Caki2 (cell line): ENCODE data around the gene TASOR2. TPM values are rescaled to one million over a fixed set of nuclear protein-coding genes. Genes with fewer than 3 reads are reported as not detected.

ENCODE experiments used
- DNase-seq: peaks from one replicate; pipeline ENCODE4 v3.0.0-alpha.2; 2015; ENCODE audit warnings: low read depth
- in situ Hi-C: cut with HindIII; loops from 2 replicates; pipeline ENCODE4 v1.10.0; 2016; ENCODE audit warnings: low sequenced_read_pairs, low pct_unique_long_range_greater_than_20kb, mixed read lengths
- total RNA-seq: library from RNA; depleted of rRNA; stranded (reverse); fragments of >200 nt; shearing (Covaris generic); gene quantifications from 2 replicates; pipeline ENCODE4 v1.2.3, GENCODE V29; 2014; ENCODE audit warnings: low replicate concordance

Gene TASOR2
- total RNA-seq, 1 experiment from 2014 or later, result 17.3 TPM

GRCh38 chr10:5651388-5651764 is 33.3 kb upstream of the TASOR2 start:
- no peak for DNase-seq
- in situ Hi-C loops, result no loop called here

GRCh38 chr10:5652746-5653145 is 31.9 kb upstream of the TASOR2 start:
- in situ Hi-C loops, result no loop called here
- no peak for DNase-seq

GRCh38 chr10:5654218-5654755 is 30.4 kb upstream of the TASOR2 start:
- in situ Hi-C loops, result no loop called here
- no peak for DNase-seq

GRCh38 chr10:5655121-5655520 is 29.5 kb upstream of the TASOR2 start:
- in situ Hi-C loops, result no loop called here
- DNase-seq, result no peak

- in situ Hi-C loops, result no loop called here
- DNase-seq, result no peak
Observed at GRCh38 chr10:5656737-5657579, 27.7 kb upstream of the TASOR2 start.

- in situ Hi-C loops, result no loop called here
- no peak for DNase-seq
Observed at GRCh38 chr10:5658871-5659618, 25.6 kb upstream of the TASOR2 start.

GRCh38 chr10:5659702-5660528 is 24.7 kb upstream of the TASOR2 start:
- peak; percentile 62 for DNase-seq
- in situ Hi-C loops, result no loop called here

GRCh38 chr10:5661043-5661442 is 23.6 kb upstream of the TASOR2 start:
- in situ Hi-C loops, result no loop called here
- DNase-seq, result no peak

GRCh38 chr10:5662708-5663579 is 21.7 kb upstream of the TASOR2 start:
- in situ Hi-C loops, result no loop called here

GRCh38 chr10:5663692-5664427 is 20.8 kb upstream of the TASOR2 start:
- no peak for DNase-seq
- in situ Hi-C loops, result no loop called here

More at GRCh38 chr10:5662708-5663579, 21.7 kb upstream of the TASOR2 start:
- no peak for DNase-seq

- DNase-seq, result no peak
- in situ Hi-C loops, result no loop called here
Observed at GRCh38 chr10:5665373-5666007, 19.1 kb upstream of the TASOR2 start.

GRCh38 chr10:5666008-5666840 is 18.4 kb upstream of the TASOR2 start, which contains the start of gene ASB13:
ASB13 (minus strand) TSS chr10:5666595; CDS start chr10:5666551, 44 bp downstream.
- DNase-seq, result peak; percentile 54
- in situ Hi-C loops, result no loop called here

GRCh38 chr10:5666841-5667630 is 17.6 kb upstream of the TASOR2 start:
- in situ Hi-C loops, result no loop called here
- no peak for DNase-seq

GRCh38 chr10:5668429-5668828 is 16.2 kb upstream of the TASOR2 start:
- DNase-seq, result no peak
- in situ Hi-C loops, result no loop called here

GRCh38 chr10:5669604-5670003 is 15.0 kb upstream of the TASOR2 start:
- no peak for DNase-seq
- in situ Hi-C loops, result no loop called here
